Endothelial cell of umbilical vein (primary cell): ENCODE results near the gene LRTM2.

Experiments
- CTCF ChIP-seq, 2 donors: IDR thresholded peaks; 1 replicate in 1 of 2; 2 replicates in 1 of 2; pipeline ENCODE4 v1.5.1; 2011; ENCODE audit warnings: low read length in 2 of 2, mild to moderate bottlenecking in 2 of 2, moderate library complexity in 2 of 2, control low read depth in 1 of 2, inconsistent platforms in 1 of 2, low read depth in 1 of 2; ENCODE audit not compliant: insufficient read depth in 1 of 2; ENCODE audit errors: extremely low read depth in 1 of 2
- JUN ChIP-seq: IDR thresholded peaks from 2 replicates; pipeline ENCODE4 v1.6.1; 2011; ENCODE audit warnings: borderline replicate concordance, low read depth; ENCODE audit not compliant: insufficient read length, insufficient read depth
- POLR2AphosphoS5 ChIP-seq: IDR thresholded peaks from 2 replicates; pipeline ENCODE4 v1.6.1; 2012; ENCODE audit warnings: low read depth, mild to moderate bottlenecking, control low read depth, low read length, moderate library complexity; ENCODE audit not compliant: insufficient read depth

GRCh38 chr12:1793426-1794210, 26.7 kb upstream of the LRTM2 start:
- TF ChIP-seq CTCF (IDR thresholded peaks at IDR 0.05; ENCODE audit: extremely low read depth in 1 of 2, insufficient read depth in 1 of 2, low read depth in 1 of 2, low read length in 2 of 2) (no peak), POLR2AphosphoS5 (no peak), JUN (no peak)
